ENCODE results near the gene C8G.

DNA sequence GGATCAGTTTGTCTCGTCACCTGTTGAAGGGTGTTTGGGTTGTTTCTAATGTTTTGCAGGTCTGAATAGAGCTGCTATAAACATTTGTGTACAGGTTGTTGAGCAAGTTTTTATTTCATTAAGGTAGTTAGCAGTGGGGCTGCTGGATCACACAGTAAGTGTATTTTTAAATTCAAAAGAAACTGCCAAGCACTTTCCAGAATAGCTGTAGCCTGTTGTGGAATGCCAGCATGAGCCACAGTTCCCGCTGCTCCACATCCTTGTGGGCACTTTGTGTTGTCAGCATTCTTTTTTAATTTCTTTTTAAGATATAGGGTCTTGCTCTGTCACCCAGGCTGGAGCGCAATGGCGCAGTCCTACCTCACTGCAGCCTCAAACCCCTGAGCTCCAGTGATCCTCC, 15.0 kb upstream of the C8G start:
- no peak for TF ChIP-seq ZNF350 (CRISPR knock-in tag; IDR thresholded peaks at IDR 0.05; ENCODE audit: borderline replicate concordance, low read depth)
- TF ChIP-seq IRF1 (CRISPR knock-in tag; IDR thresholded peaks at IDR 0.05; ENCODE audit: low read depth), result no peak
- TF ChIP-seq NFKBIZ (CRISPR knock-in tag; IDR thresholded peaks at IDR 0.05), result no peak
